ENCODE data around the gene SHB.

SHB gene

GRCh38 chr9:38008168-38009034, 60.6 kb downstream of the SHB start:
- peak; percentile 64 for DNase-seq (ENCODE audit: low spot score)

DNA sequence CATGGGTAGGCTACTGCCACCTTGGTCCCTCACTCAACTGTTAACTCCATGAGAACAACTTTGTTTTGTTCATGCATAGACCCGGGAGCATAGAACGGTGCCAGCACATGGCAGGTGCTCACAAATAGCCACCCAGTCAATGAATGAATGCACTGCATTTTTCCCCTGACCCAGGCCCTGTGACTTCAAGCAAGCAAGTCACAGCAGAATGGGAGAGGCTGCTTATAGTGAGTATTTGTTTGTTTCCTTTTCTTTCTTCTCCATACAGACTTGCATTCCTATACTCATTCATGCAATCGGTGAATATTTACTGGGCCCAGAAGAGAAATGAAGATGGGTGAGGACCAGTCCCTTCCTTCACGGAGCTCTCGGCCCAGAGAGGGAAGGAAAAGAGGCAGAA, 62.0 kb downstream of the SHB start:
- no peak for DNase-seq (ENCODE audit: low spot score)

- DNase-seq (ENCODE audit: low spot score) = no peak
Observed at GRCh38 chr9:38006163-38006562, 62.9 kb downstream of the SHB start.

DNA sequence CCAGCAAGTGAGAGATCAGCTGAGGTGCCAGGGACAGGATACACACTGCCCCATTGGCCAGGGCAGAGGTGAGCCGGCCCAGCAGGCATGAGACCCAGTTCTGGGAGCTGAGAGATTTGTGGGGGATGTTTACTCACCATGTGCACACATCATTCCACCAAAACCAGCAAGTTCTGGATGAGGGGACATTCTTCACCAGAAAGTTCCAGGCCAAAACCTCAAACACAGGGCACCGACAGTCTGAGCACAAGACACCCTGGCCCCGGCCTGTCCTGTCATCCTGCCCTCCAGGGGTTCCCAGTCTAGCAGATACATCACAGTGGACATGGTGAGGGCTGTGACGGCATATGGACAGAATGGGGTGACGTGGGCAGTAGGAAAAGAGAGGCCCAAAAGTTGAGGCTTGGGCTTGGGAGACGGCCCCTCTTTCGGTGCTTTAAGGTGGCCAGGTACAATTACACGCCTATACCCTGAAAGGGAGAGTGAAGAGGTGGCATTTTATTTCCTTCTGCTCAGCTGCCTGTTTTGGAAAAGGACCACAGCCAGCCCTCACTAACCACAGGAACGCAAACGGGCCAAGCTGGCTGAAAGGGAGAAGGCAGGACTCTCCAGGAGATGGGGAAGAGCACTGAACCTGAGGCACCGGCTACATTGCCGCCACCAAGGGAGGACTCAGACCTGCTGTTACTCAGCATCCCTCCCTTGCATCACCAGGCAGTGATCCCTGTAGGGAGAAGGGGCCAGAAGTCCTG, 64.0 kb downstream of the SHB start:
- no peak for DNase-seq (ENCODE audit: low spot score)

DNA sequence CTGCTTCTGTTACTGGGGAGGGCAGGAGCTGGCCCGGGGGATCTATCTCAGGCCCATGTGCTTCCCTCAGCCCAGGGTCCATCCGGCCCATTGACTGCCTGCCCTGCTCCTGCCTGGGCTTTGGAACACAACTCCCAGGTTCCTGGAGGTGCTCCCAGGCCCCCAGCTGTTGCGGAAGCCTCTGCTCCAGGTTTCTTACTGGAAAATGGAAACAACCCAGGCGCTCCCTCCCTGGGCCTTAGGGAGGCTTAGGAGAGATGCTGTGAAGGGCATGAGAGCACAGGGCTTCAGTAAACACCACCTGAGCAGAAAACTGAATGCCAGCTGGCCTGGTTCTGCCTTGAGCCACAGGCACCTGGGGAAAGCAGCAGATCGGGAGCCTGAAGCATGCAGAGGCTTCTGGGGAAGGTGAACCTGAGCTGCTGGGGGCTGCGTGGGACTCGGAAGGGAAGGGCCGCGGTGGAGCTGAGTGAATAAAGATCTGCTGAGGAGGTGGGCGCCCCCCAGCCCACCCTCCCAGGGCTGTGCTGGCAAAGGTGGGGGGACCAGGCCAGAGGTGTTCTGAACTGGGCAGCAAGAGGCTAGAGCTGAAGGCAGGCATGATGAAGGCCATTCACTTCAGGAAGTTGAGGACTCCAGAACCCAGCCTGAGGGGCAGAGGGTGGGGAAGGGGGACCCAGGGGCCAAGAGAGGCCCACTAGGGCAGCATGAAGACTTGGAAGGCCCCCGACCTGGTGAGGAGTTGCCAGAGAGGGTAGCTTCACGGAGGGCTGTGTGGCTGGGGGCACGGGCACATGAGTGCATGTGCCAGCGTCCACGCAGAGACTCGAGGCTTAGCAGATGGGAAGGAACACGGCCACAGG, 64.8 kb downstream of the SHB start:
- DNase-seq (ENCODE audit: low spot score) = no peak

- DNase-seq (ENCODE audit: low spot score) = no peak
Observed at GRCh38 chr9:38003230-38003629, 65.8 kb downstream of the SHB start.

DNA sequence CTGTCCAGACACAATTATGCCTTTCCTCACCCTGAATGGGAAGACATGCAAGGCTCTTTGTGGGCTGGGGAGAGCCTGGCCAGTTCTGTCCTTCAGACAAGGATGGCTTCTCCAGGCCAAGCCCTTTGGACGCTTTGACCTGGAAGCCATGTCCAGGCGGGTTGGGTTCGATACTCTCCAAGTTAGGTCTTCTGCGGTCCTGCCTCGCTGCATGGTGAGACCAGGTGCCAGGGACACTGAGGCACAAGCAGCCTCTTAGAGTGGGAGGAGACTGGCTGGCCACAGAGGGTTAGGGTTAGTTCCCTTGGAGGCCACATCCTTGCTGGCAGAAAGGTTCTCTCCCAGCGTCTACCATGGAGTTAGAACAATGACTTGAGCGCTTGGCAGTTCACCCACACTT, 67.6 kb downstream of the SHB start:
- no peak for DNase-seq (ENCODE audit: low spot score)

- DNase-seq (ENCODE audit: low spot score) = no peak
Observed at GRCh38 chr9:38000735-38001134, 68.3 kb downstream of the SHB start.

DNA sequence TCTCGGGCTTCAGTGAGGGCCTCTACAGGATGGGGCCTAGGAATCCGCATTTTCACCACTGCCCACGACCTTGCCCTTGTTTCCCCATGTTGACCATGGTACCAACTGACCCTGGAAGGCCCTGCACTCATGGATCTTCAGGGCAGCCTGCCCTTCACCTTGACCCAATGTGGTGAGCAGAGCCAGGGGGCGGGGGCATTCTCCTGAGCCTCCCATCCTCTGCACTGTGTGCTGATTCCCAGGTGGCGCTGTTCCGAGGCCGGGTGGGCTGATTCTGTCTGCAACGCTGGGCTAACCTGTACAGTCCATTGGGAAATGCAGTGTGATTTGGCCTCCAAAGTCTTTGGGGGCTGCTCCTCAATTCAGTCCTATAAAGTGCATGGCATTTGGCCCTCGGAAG, 68.7 kb downstream of the SHB start:
- DNase-seq (ENCODE audit: low spot score) = peak; percentile 51

DNA sequence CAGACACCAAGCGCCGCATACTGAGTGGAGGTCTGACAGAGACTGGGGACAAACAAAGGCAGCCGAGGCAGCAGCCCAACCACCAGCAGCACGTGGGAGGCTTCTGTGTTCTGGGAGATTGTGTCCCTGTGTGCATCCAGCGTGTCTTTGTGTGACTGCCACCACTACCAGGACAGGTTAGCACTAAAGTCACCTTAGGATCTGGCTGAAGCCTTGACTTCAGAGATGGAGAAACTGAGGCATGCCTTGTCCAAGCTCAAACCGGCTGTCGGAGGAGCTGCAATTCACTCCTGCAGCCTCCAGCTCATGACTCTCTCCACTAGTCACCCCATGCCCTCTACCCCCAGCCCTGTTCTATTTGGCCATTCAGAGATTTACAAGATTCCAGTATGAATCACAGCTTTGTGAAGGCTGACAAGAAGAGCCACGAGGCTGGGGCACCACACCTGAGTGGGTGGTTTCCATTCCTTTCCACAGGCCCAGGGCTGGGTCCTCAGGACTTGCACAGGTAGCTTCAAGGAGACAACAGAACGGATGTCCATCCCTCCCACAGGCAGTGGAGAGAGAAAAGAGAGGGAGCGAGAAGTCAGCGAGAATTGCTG, 69.3 kb downstream of the SHB start:
- no peak for DNase-seq (ENCODE audit: low spot score)

- DNase-seq (ENCODE audit: low spot score) = no peak
Observed at GRCh38 chr9:37998881-37999587, 70.0 kb downstream of the SHB start.

- peak; percentile 27 for DNase-seq (ENCODE audit: low spot score)
Observed at GRCh38 chr9:37997636-37998374, 71.2 kb downstream of the SHB start.

DNA sequence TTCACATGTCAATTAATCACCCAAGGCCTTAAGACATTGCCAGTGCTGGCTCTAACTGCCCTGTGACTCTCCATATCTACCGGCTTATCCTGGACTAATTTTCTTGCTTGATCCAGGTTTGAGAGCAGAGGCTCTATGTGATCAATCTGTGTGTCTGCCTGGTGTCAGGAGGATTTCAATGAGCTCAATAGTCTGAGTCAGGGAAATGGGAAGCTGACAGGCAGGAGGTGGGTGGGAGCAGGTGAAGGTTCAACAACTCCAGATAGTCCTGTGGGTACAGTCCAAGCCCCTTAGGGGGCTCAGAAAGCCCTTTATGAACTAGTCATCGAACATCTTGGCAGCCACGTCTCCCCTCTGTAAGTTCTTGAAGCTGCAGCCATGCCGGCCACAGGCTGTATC, 72.2 kb downstream of the SHB start:
- DNase-seq (ENCODE audit: low spot score) = no peak

- no peak for DNase-seq (ENCODE audit: low spot score)
Observed at GRCh38 chr9:37995961-37996818, 72.8 kb downstream of the SHB start.

DNA sequence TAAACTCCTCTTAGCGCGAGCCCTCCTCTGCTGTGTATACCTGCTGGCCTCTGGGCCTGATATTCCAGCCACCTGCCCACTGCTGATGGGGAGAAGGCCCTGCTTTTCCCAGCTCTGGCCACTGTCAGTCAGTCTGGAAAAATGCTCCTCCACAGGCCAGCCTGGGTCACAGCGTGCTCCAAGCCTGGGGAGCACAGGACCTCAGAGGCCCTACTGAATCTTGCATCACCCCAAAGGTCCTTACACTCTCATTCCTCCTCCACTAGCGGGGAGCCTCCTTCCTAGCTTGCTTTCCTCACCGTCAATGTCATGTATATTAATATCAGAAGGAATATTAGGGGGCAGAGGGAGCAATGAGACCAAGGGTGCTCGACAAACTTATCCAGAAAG, 73.7 kb downstream of the SHB start:
- DNase-seq (ENCODE audit: low spot score) = no peak

DNA sequence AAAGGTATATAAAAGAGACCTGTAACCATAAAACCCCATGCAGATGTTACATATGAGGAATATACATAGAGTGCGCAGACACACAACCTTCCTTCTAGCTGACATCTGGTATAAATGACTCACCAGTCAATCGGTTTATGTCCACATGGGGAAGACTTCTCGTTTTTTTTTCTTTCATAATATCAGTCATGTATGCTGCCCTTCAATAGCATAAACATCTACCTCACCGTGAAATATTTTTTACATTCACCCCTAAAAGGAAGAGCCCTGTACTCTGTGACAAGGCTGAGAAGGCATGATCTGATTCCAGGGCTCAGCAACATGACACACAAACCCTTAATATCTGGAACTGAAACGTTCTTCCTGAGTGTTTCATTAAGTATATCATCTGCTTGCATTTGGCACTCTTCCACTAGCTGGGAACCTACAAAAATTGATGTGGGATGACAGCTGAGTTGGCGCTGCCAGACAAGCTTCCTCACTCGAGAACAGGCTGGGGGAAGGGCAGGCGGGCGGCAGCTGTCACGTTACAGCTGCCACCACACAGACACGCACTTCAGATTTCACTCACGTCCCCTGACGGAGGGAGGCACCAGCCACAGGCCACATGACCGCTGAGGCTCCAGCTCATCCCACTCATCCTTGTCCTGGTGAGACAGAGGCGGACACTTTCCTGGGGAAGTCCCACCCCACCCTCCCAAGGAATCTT, 74.2 kb downstream of the SHB start:
- DNase-seq (ENCODE audit: low spot score) = no peak

DNA sequence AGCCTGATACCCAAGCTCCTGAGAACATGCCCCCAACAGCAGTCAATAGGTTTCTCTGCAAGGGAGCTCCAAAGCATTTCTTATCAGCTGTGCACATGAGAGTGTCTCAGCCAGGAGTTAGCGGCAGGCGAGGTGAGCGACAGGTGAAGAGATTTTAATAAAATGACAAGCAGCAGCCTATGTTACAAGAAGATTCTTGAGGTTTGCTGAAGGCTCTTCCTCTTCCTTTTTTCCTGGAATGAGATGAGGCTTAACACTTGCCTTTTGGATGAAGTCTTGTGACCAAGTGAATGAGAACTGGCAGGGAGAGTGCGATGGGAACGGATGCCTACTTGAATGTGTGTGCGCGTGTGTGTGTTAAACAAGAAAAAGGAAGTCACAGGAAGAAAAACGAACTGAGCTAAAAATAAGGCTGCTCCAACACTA, 76.1 kb downstream of the SHB start:
- no peak for DNase-seq (ENCODE audit: low spot score)

DNA sequence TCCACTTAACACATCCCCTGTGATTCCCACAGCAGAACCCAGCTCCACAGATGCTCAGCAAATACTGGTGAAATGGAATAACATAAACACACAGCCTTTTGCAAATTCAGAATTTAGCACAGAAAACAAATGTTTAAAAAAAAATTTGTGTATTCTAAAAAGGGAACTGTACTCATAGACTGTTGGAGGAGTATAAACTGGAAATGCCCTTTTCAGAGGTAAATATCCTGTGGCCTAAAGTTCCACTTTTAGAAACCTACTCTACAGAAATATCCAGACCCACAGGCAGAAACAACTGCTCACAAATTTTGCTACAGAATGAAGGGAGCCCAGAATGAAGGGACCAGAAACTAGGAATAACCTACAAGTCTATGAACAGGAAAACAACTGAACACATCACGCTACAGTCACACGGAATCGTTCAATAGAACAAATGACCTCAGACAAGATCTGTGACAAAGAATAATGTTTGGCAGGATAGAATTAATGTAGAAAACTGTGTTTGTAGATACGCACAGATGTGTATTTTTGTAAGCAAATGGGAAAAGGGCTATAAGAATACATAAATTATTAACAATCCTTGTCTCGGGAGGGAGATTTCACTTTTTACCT, 78.5 kb downstream of the SHB start:
- no peak for DNase-seq (ENCODE audit: low spot score)

DNA sequence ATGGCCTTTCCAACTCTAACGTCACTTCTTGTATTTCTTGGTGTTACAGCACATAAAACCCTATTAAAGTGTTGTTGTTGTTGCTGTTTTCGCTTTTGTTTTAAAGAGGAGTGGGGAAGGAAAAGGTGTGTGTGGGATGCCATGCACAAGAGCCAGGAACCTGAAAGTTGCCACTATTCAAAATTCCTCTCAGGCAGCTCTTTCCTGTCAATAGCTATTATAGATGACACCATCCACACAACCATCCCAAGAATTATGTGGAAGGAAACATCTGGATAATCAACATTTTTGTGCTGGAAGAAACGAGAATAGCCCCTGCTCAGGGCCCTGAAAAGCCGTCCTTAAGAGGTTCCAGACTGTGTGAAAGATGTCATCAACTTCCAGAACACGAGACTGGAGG, 79.3 kb downstream of the SHB start:
- DNase-seq (ENCODE audit: low spot score) = no peak

Measured in iPS-NIHi11 (cell line).